Heart right ventricle (tissue), 16 donors: ENCODE data around the gene NFKBIZ. TPM values are rescaled to one million over a fixed set of nuclear protein-coding genes. Genes with fewer than 3 reads are reported as not detected.
A peak's percentile ranks its signal among the peaks of the same experiment; 100 is the strongest.

Experiments used
- ATAC-seq, 8 donors: fragments of 200-7000 bp; cut with Tn5 transposase; one replicate each; pipeline ENCODE4 v1.9.1; 2020; ENCODE audit warnings: mild to moderate bottlenecking in 8 of 8, moderate library complexity in 8 of 8, moderate number of reproducible peaks in 1 of 8
- DNase-seq, 2 donors: peaks; one replicate each; pipeline ENCODE4 v3.0.0-alpha.2; 2020
- H3K27ac ChIP-seq, 10 donors: fragments of 200-600 bp; sonication (generic) in 2 of 10; one replicate each; pipeline versions ENCODE4 v1.5.0 to v1.8.0; 2020 to 2022; ENCODE audit warnings: mild to moderate bottlenecking in 3 of 10
- H3K27me3 ChIP-seq, 7 donors: fragments of 200-600 bp; one replicate each; pipeline ENCODE4 v1.8.0; 2021 to 2022; ENCODE audit warnings: mild to moderate bottlenecking in 2 of 7
- H3K36me3 ChIP-seq, 9 donors: fragments of 200-600 bp; sonication (generic) in 1 of 9; one replicate each; pipeline versions ENCODE4 v1.5.0 to v1.8.0; 2020 to 2022; ENCODE audit warnings: mild to moderate bottlenecking in 2 of 9
- H3K4me1 ChIP-seq, 9 donors: fragments of 200-600 bp; sonication (generic) in 1 of 9; one replicate each; pipeline versions ENCODE4 v1.5.0 to v1.8.0; 2020 to 2022; ENCODE audit warnings: mild to moderate bottlenecking in 4 of 9
- H3K4me3 ChIP-seq, 10 donors: fragments of 200-600 bp; sonication (generic) in 2 of 10; one replicate each; pipeline versions ENCODE4 v1.5.0 to v1.8.0; 2020 to 2022; ENCODE audit warnings: mild to moderate bottlenecking in 7 of 10, moderate library complexity in 2 of 10
- H3K9me3 ChIP-seq, 11 donors: fragments of 200-600 bp in 10 of 11; sonication (generic) in 2 of 11; one replicate each; pipeline versions ENCODE4 v1.5.0 to v1.8.0; 2013 to 2022; ENCODE audit warnings: mild to moderate bottlenecking in 2 of 11, control low read depth in 1 of 11, moderate library complexity in 1 of 11
- WGBS, 2 donors: extraction: QIAGEN DNeasy Blood & Tissue Kit; methylation state at CpG; one replicate each; pipeline ENCODE4 v1.1.7; 2013; ENCODE audit warnings: inconsistent platforms in 1 of 2; 5-methylcytosine and 5-hydroxymethylcytosine counted together
- intact Hi-C, 10 donors: fragments of 100-400 bp; cut with DNase I; formaldehyde crosslinking; loops; one replicate each; pipeline versions ENCODE4 v1.11.1 to v1.14.2; 2022
- polyA plus RNA-seq, 2 donors: library from polyadenylated mRNA; stranded (reverse); fragments of 200-250 nt; gene quantifications; one replicate each; pipeline ENCODE4 v1.2.3, GENCODE V29; 2013
- total RNA-seq, 10 donors: library from RNA; stranded (reverse); fragmentation: NEBNext Ultra II Directional in 3 of 10; extraction: Animal tissue kit (Norgen Biotek cat#: 25700) in 3 of 10; gene quantifications; one replicate each; pipeline versions ENCODE4 v1.2.1 to v1.2.4, GENCODE V29; 2021 to 2023
- TF ChIP-seq, protein P1 (sequence below), 9 donors: fragments of 200-600 bp; sonication (generic) in 2 of 9; IDR thresholded peaks; one replicate each; pipeline versions ENCODE4 v1.5.0 to v1.8.0; 2021 to 2022; ENCODE audit warnings: antibody characterized with exemption in 9 of 9, mild to moderate bottlenecking in 5 of 9, moderate library complexity in 1 of 9
- donor health status: Arrhythmogenic right ventricular cardiomyopathy.
- donor health status: ischemic (EF 13 %, LVEDD 7.1; RV severe dilation, severe dysfunction).
- donor health status: healthy with polysubstance abuse.
- donor health status: DM: no; HTN: yes; CAD: no.
- donor health status: DM: no; HTN: no; CAD: no.
- donor health status: ischemic (EF 25% LVEDD 6.9; RV normal size, moderate dysfunction).
- donor health status: ischemic (EF 25% LVEDD 5.7; RV mildly dilated, moderate dysfunction).
- donor health status: healthy.
- donor health status: DM: yes; HTN: yes; CAD: no.
- donor health status: Ischemic cardiomyopathy.
- donor health status: ischemic (EF 35%, LVEDD 5.7; RV mildly dilated, moderate dysfunction).
- donor health status: nonischemic (EF 11% LVEDD 7.7; RV severe dilation, severe dysfunction).
- donor health status: DM: yes; HTN: yes; CAD: no.
- donor health status: PGD.
- donor health status: ischemic (EF 29% LVEDD 5.4; RV normal size, mild dysfunction).
- donor health status: nonischemic (EF 23%, LVEDD 6.1; RV moderate dilation, normal function).

The NFKBIZ gene
- total and polyA plus RNA-seq, 12 donors = 5.4 to 26.2 (median 11.8) TPM

GRCh38 chr3:101825904-101826445 lies 23.3 kb upstream of the NFKBIZ start:
- ATAC-seq (no peak), DNase-seq (no peak)
- no peak overlapping the region for H3K4me3 ChIP-seq
- no peaks in the 10 kb centered on the region for H3K27me3 ChIP-seq
- H3K4me1 ChIP-seq = peaks cover 5 to 53% (median 34%) of the 10 kb centered on the region in 9 donors
- 53 to 54% methylated on average over 2 of the region's 2 CpGs for WGBS, 2 donors
- H3K36me3 ChIP-seq = peaks cover 0 to 24% (median 11%) of the 10 kb centered on the region in 9 donors
- H3K9me3 ChIP-seq = no peaks in the 10 kb centered on the region
- peak overlapping the region in 6 of 10 donors; percentile 85 to 92 (median 88) for H3K27ac ChIP-seq
- intact Hi-C loops = loop anchor here in 4 of 10 donors (2.0 to 10.0 kb wide), 2 partner anchors 23 to 369 kb away; partner anchors contain the start of gene NFKBIZ (in 3 of the 4)
- TF ChIP-seq, protein P1, sequence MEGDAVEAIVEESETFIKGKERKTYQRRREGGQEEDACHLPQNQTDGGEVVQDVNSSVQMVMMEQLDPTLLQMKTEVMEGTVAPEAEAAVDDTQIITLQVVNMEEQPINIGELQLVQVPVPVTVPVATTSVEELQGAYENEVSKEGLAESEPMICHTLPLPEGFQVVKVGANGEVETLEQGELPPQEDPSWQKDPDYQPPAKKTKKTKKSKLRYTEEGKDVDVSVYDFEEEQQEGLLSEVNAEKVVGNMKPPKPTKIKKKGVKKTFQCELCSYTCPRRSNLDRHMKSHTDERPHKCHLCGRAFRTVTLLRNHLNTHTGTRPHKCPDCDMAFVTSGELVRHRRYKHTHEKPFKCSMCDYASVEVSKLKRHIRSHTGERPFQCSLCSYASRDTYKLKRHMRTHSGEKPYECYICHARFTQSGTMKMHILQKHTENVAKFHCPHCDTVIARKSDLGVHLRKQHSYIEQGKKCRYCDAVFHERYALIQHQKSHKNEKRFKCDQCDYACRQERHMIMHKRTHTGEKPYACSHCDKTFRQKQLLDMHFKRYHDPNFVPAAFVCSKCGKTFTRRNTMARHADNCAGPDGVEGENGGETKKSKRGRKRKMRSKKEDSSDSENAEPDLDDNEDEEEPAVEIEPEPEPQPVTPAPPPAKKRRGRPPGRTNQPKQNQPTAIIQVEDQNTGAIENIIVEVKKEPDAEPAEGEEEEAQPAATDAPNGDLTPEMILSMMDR (IDR thresholded peaks at IDR 0.05) = no peak

- Histone ChIP-seq H3K27me3 (no peaks in the 10 kb centered on the region), H3K36me3 (peaks cover 0 to 10% (median 0%) of the 10 kb centered on the region in 9 donors), H3K9me3 (no peaks in the 10 kb centered on the region), H3K27ac (peak overlapping the region; percentile 72 to 92 (median 85)), H3K4me1 (peaks cover 5 to 57% (median 34%) of the 10 kb centered on the region in 9 donors), H3K4me3 (peak overlapping the region; percentile 38 to 72 (median 57))
- intact Hi-C loops = loop anchor here in 4 of 10 donors (2.0 to 10.0 kb wide), 2 partner anchors 21 to 367 kb away; partner anchors contain the start of gene NFKBIZ (in 3 of the 4)
- 1% methylated on average over 30 of the region's 30 CpGs for WGBS, 2 donors
- TF ChIP-seq, protein P1 (IDR thresholded peaks at IDR 0.05) = no peak
- ATAC-seq = peak; percentile 83 to 93 (median 88)
- peak; percentile 55 to 83 for DNase-seq
Measured at GRCh38 chr3:101827211-101828174, 21.8 kb upstream of the NFKBIZ start.

DNA sequence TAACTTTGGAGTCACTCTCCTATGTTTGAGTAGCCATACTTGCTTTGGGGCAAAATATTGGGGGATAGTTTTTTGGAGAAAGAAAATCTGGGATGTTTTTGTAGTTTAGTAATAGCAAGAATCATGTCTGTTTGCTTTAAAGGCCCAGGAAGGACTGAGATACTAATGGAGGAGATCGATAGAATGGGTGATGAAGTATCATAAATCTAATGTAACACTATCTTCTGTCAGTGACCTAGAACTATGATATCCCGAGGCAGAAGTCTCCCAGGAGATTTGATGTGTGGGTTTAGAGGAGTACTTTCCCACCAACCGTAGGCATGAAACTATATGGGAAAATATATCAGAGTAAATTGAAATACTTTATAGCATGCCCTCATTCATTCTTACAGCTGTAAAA lies 21.0 kb upstream of the NFKBIZ start:
- no peaks in the 10 kb centered on the region for H3K9me3 ChIP-seq
- H3K27ac ChIP-seq = peak overlapping the region; percentile 17 to 92 (median 85)
- H3K4me1 ChIP-seq = peaks cover 5 to 58% (median 34%) of the 10 kb centered on the region in 9 donors
- H3K27me3 ChIP-seq = no peaks in the 10 kb centered on the region
- ATAC-seq = no peak
- DNase-seq = no peak
- peaks cover 0 to 5% (median 0%) of the 10 kb centered on the region in 9 donors for H3K36me3 ChIP-seq
- intact Hi-C loops = loop anchor here in 1 of 10 donors (10.0 kb wide), 1 partner anchor 367 kb away; no protein-coding TSS in a partner anchor
- 11 to 21% methylated on average over 3 of the region's 3 CpGs for WGBS, 2 donors
- TF ChIP-seq, protein P1 (IDR thresholded peaks at IDR 0.05) = no peak
- peak overlapping the region in 9 of 10 donors; percentile 38 to 72 (median 57) for H3K4me3 ChIP-seq
